Measurements from ENCODE around the gene ARHGEF38.

Gene ARHGEF38, protein sequence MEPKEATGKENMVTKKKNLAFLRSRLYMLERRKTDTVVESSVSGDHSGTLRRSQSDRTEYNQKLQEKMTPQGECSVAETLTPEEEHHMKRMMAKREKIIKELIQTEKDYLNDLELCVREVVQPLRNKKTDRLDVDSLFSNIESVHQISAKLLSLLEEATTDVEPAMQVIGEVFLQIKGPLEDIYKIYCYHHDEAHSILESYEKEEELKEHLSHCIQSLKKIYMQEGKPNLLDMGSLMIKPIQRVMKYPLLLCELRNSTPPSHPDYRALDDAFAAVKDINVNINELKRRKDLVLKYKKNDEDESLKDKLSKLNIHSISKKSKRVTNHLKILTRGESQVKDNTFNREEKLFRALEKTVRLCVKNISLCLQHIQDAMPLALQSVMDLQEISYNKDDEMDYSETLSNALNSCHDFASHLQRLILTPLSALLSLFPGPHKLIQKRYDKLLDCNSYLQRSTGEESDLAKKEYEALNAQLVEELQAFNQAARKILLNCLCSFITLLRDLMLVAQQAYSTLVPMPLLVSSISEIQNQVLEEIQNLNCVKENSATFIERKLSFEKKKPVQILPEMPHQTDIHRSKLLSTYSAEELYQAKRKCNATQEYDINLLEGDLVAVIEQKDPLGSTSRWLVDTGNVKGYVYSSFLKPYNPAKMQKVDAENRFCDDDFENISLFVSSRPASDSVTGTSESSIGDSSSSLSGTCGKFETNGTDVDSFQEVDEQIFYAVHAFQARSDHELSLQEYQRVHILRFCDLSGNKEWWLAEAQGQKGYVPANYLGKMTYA

DNA sequence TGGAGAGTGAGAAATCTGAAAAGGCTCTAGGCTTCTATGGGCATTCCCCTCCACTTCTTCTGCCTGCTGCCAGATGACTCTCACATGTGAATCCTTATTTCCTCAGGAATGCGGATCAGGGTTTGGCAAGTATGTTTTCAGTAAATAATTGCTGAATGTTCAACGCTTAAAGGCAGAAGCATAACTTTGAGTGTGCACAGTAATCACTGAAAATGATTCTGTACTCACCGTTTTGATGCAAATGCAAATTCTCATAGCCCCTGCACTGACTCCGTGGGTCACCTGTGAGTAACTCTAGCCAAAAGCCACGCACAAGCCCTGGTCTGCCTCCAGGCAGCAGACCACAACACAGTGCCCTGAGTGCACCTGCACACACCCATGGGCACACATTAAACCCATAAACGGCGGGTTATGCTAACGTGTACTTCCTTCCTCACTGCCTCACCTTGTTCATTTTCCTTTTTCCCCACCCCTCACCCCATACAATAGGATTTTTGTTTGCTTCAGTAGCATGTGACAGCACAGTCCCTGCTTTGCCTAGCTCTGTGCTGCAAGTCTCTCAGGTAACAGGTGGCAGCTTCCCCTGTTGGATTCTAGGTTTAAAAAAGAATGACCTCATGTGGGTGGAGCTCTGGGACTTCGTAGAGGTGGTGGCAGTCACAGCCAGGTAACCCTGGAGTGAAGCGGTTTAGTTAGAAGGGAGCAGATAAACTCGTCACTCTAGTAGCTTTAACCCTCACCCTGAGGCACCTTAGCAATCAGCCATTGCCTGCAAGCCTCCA lies at the start of gene ARHGEF38:
ARHGEF38 (plus strand) TSS at position 656 of the 782 bp plus-strand sequence. CDS start 146 bp downstream, outside the sequence.
- peak; percentile 27 for DNase-seq (ENCODE audit: low spot score)

DNA sequence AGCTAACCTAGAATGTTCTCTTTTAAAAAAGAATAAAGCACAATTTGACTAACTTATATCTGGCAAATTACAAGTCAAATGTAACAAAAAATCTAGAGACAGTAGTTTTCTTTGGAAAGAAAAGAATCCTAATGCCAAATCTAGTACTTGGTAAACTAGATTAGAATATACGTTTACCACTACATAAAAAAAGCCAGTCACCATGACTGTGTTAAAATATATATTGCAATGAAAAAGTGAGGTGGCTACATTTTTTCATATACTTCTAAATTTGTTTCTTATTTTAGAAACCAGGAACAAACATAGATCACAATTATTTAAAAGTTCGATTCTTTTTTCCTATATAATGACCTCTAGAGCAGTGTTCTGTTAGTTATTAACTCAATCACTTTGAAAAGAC lies 48.9 kb upstream of the ARHGEF38 start:
- no peak for DNase-seq (ENCODE audit: low spot score)

DNA sequence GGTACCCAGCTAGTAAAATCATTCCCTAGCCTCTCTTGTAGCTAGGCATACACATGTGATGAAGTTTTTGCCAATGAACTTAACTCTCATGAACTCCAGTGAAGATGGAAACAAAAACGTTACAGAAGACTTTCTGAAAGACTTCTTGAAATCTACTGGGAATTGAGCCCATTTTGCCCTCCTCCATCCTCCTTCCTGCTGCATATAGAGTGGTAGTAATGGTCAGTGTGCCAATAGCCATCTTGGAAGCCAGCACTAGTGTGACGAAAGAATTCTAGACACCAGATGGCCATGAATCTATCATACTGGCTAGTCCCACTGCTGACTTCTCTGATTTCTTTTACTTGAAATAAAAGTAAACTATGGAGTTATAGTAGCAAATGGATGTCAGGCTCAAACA lies 47.7 kb upstream of the ARHGEF38 start:
- no peak for DNase-seq (ENCODE audit: low spot score)

DNA sequence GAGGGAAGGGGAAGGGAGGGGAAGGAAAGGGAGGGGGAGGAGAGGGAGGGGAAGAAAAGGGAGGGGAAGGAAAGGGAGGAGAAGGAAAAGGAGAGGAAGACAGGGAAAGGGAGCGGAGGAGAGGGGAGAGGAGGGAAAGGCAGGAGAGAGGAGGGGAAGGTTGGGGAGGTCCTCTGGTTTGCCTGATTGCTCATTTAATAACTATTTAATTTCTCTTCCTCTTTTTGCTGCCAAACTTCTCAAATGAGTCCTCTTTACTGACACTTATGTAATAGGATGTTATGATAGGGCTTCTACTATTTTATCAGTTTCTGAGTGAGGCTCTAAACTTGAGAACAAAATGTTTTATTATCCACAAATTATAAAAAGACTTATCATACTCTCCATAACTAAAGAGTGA lies 43.1 kb upstream of the ARHGEF38 start:
- no peak for DNase-seq (ENCODE audit: low spot score)

DNA sequence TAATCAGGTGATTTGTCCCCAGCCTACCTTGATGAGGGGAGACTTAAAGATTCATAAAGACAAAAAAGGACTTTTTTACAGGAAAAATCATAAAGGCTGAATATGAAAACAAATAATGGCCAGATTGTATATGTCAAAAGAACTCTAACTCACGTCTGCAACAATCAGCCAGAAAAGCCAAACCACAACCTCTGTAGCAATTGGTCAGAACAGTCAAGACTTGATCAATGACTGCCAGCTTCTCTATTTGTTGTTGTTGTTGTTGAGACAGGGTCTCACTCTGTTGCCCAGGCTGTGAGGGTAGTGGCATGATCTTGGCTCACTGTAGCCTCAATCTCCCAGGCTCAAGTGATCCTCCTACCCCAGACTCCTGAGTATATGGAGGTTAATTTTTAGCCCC lies 42.7 kb upstream of the ARHGEF38 start:
- DNase-seq (ENCODE audit: low spot score): no peak

DNA sequence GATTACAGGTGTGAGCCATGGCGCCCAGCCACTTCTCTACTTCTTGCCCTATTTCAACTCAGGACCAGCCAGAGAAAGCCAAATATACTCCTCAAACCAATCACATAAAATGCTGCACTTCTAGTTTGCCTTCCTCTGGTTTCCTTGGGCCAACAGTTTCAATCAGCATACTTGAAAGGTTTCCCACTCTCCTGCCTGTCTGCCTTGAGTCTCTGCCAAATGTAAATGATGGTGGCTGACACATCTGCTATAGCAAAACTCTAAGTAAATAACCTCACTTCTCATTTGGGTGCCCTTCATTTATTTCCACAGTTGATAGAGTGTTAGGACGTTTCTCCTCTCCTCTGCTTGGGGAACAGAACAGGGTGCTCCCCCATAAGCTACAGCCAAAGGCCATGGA lies 42.2 kb upstream of the ARHGEF38 start:
- DNase-seq (ENCODE audit: low spot score): no peak

DNA sequence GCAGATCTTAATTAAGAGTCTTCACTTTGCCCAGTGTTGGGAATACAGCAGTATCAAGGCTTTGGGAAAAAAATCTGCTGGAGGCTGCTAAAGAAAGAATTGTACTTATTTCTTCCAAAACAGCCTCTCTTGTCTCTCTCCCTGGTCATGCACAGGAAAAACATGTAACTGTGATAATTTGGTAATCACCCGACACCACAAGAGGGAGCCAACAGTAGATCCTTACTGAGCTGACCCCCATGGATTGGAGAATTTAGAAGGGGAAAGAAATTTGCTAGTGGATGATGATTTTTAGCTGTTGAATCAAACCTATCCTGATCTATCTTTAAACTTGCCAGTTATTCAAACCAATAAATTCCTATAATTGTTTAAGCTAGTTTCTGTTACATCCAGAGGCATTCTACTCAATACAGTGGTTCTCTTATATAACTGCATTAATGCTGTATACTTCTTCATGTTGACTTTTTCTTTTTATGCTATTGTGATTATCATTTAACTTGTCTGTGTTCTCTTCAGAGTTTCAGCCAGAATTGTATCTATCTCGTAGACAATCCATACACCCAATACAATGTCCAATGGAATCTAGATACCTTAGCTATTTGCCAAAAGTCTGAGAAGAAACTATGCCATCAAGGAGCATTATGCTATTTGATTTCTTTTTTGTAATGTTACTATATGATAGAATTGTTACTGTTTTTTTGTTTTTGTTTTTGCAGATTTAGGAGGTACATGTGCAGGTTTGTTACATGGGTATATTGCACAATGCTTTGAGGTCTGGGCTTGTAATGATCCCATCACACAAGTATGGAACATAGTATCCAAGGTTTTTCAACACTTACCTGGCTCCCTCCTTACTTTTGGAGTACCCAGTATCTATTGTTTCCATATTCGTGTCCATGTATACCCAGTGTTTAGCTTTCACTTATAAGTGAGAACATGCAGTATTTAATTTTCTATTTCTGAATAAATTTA lies 31.3 kb upstream of the ARHGEF38 start:
- DNase-seq (ENCODE audit: low spot score): peak; percentile 63

DNA sequence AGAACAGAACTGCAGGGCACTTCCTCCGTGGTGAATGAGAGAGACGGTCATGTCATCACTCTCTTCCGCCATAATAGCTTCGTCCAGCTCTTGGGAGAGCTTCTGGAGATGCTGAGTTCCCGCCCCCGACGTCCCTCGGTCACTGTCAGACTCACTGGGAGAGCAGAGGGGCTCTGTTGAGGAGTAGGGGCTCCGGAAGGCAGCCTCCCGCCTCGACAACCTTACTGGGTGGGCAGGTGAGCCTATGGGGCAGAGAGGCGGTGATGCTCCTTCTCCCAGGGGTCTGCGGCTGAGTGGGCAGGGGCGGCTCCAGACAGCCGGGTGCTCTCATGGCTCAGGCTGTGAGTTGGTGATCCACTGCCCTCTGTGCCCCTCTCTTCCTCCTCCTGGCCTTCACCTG lies 25.8 kb upstream of the ARHGEF38 start:
- DNase-seq (ENCODE audit: low spot score): no peak

DNA sequence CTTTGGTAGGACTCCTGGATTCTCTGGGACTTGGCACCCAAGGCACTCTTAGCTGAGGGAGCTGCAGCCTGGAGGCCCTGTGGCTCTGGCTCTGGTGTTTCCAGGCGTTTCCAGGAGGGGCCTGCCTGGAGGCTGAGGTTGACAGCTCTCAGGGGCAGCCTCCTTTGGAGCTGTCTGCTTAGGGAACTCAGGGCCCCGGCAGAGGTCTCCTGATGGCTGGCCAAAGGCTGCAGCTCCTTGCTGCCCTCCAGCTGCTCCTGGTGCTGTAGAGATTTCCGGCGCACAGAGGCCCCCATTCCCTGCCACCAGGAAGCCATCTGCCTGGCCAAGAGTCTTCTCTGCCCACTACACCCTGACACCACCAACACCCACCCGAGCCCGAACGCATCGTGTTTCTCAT lies 25.3 kb upstream of the ARHGEF38 start:
- DNase-seq (ENCODE audit: low spot score): no peak

DNA sequence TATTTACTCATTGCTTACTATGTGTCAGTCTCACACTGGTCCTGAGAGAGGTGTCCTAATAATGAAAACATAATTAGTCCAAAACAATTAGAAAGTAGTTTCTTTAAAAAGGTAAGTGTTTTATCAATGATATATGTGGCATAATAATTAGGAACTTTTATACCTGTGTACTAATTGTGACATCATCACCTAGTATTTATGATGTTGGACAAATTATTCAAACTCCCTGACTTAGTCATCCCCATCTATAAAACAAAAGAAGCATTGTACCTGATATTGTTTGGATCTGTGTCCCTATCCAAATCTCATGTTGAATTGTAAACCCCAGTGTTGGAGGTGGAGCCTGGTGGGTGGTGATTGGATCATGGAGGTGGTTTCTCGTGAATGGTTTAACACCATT lies 15.8 kb upstream of the ARHGEF38 start:
- no peak for DNase-seq (ENCODE audit: low spot score)

DNA sequence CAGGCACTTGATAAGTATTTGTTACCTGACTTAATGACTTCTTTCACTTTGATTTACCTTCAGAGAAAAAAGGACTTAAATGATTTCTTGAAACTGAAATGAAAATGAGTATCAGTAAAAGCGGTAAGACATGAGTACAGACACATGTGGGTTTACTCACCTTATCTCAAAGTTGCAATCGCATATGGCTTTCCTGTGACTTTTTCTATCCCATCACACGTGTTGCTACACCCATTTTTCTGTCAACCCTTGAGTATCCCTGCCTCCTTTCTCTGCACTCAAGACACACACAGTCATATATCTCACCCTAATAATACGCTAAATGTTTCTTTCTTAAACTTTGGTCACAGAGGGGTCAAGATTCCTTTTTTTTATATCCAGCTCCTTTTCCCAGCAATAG lies 11.0 kb upstream of the ARHGEF38 start:
- no peak for DNase-seq (ENCODE audit: low spot score)

DNA sequence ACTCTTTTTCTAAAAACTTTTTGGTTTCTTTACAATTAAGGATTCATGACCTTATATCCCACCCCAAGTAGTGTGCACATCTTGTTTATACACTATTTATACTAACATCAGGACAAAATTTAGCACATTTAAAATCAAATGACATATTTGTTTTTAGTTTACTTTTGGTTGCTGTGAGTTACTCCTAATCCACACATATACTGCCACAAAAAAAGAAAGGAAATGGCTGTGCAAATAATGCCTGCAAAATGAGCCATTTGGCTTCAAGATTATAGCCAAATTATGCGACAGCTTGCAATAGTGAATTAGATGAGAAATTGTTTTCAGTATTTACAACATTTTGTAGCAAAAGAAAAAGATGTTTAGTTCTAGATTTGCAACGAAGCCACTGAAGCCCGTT lies 10.4 kb upstream of the ARHGEF38 start:
- DNase-seq (ENCODE audit: low spot score): no peak

DNA sequence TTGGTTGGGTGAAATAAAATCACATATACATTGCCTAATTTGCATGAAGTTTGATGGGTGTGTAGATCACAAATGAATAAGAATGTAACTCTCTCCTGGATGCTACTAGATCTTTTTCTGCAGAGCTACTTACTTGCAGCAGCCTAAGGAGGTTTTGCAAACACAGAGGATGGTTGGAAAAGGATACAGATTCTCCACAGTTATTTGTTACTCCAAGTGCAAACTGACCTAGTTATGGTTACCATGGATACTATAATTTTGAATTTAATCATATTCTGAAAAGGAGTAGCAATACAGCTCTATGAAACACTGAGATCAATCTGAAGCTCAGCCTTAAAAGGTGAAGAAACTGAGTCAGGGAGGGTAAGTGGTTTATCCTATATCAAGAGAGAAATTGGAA lies 9.1 kb upstream of the ARHGEF38 start:
- DNase-seq (ENCODE audit: low spot score): no peak

DNA sequence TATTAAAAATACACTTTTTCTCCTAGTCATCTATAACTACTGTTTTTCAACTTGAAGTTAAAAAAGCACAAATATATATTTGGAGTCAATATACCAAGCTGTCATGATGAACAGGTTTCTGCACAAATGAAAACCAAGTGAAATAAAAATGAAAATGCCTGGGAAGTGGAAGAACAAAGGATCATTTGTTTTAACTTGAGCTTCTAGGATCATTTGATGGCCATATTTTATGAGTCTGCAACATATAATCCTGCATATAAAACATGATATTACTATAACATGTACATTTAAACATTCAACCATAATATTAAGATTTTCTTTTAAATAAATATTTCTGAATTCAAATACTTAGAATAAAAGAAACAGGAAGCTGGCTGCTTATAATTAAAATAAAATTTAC lies 8.5 kb upstream of the ARHGEF38 start:
- no peak for DNase-seq (ENCODE audit: low spot score)

DNA sequence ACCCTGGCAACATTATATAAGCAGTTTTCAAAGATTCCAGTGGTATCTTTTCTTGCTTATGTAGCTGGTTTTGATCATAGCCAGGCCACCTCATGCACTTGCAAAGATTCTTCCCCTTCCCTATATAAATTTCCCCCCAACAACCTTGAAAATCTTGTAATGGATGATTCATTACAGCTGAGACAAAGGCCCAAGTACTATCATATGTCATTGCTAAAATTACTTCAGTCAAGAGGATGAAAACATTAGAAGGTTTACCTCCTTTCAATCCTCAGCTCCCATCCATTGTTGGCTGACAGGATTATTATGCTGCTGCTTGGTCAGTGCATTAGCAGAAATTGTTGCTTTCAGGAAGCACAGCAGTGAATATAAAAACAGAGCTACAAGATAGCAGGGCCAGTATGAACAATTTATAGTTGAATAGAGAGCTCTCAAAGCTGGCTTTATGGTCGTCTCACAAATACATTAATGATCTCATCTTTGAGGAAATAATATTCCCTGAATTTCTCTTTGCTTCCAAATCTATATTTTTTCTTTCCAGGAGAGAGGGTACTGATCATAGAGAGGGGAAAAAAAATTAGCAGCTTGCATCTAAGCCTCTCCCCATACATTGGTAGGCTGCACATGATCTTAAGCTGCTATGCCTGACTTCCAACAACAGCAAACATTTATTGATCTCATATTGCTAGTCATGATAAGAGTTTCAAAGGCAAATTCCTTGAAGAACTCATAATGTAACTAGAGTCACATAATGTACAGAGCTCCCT lies 7.7 kb upstream of the ARHGEF38 start:
- DNase-seq (ENCODE audit: low spot score): no peak

DNA sequence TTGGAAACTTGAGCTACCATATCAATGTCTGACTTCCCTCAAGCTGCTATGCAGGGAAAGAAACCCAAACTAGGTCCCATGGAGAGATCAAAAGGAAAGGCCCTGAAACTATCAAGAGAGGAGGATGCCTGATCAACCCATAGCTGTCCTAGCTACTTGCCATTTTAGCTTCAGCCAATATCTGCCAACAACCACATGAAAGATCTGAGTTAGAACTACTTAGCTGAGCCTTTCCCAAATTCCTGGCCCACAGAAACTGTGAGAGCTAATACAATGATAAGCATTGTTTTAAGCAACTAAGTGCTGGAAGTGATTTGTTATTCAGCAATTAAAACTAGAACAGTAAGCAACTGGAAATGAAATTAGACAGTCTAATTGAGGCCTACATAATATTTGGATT lies 6.3 kb upstream of the ARHGEF38 start:
- no peak for DNase-seq (ENCODE audit: low spot score)

DNA sequence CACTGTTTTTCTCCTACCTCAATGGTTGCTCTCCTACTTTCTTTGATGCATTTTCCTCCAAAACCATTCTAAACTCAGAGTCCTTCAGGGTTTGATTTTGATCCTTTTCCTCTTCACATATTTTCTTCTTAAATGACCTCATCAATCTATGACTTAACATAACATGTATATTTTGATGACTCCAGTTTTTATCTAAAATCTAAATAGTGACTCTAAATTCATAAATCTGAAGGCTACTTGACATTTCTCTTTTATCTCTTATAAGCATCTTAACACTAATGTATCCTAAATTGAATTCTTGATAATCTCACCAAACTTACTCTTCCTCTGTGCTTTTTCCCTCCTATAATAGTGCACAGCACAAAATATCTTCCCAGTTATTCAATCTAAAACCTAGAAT lies 4.7 kb upstream of the ARHGEF38 start:
- no peak for DNase-seq (ENCODE audit: low spot score)

DNA sequence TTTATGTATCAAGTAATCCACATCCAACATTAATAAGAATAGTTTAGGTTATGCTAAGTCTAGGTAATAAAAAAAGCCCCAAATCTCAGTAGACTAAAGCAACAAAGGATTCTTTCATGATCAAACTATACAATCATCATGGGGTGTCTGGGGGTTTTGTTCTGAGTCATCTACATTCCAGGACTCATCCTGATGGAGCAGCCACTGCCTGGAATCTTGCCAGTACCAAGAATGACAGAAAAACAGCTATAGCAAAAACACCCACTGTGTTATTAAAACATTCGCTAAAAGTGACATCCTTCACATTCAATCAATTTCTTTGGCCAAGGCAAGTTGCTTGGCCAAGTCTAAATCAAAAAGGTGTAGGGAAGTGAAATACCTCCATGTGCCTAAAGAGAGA lies 3.9 kb upstream of the ARHGEF38 start:
- no peak for DNase-seq (ENCODE audit: low spot score)

DNA sequence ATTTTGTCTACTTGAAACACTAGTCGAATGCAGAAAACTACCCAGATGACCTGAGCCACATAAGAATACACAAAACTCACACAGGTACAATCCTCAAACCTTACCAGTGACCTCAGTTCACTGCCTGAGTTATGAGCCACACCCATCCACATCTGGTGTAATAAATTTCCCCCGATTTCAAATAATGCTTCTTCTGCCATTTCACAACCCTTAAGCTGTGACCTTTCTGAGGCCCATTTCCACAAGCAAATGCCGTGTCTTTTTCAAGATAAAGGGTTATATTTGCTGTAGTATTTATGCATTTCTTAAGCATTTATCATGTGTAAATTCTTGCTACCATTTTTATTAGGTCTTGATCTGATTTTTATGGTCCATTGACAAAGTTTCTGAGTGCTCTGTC lies 1.8 kb upstream of the ARHGEF38 start:
- no peak for DNase-seq (ENCODE audit: low spot score)

DNA sequence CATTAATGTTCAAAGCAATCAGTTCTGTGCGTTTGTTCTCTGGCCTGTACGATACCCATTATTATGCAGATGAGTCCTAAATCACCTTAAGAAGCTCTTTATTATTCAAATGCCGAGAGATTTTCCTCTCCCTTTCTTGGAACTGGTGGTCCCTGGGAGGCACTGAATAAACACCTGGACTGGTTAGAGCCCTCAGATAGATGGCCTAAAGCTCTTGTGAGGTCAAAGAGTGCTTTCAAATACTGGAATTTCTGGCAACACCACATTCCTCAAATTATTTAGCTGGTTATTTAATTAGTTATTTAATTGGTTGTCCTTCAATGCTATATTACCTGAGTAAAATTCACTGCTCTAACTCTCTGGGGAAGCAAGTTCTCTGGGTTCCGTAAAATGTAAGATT lies 3.0 kb downstream of the ARHGEF38 start:
- no peak for DNase-seq (ENCODE audit: low spot score)

DNA sequence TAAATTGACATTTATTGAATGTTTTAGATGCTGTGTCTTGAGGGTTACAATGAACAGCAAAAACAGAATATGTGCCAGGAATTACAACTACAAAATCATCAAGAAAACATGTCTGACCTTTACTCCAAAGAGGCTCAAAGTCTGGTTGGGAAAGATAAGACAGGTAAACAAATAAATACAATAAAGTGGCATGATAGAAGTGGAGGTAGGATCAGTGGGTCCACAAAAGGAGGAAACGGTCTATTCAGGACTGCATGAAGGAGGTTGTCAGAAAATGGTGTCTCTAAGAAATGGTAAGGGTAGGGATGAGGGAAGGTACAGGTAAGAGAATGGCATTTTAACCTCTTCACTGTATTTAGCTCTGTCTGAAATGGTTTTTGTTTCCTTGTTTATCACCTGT lies 3.8 kb downstream of the ARHGEF38 start:
- DNase-seq (ENCODE audit: low spot score): no peak
